Stimulated activated CD8-positive, alpha-beta memory T cell treated with anti-CD3 and anti-CD28 coated beads, Interleukin-4, amount 100 ng/mL, for 48 hours (primary cell): ENCODE results near the gene HTR3E.
"Not testable (repeated sequence)": the region's sequence is repeated elsewhere in the genome, so short reads cannot be mapped to it uniquely, and the experiment has no call there.

Experiments used
- DNase-seq: peaks from one replicate; pipeline ENCODE4 v3.0.0-alpha.2; 2020

HTR3E gene

DNA sequence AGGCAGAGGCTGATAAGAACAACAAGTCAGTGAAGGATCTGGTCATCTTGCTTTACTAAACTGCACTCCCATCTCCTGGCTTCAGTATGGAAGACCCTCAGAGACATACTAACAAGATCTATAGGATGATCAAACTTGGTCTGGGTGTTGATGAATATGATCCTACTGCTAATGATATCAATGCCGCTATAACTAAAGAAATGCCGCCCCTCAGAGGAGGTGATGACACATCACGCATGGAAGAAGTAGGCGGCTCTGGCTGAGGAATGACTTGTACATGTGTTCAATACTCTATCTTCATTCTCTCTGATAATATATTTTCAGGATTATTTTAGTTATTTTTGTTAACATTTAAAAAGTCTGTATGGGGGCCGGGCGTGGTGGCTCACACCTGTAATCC lies 20.8 kb downstream of the HTR3E start:
- DNase-seq, result no peak

DNA sequence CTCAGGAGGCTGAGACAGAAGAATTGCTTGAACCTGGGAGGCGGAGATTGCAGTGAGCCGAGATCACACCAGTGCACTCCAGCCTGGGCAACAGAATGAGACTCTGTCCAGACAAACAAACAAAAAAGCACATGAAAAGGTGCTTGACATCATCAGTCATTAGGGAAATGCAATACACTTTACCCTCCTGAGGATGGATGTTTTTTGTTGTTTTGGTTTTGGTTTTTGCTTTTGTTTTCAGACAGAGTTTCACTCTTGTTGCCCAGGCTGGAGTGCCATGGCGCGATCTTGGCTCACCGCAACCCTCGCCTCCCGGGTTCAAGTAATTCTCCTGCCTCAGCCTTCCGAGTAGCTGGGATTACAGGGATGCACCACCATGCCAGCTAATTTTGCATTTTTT lies 24.2 kb downstream of the HTR3E start:
- not testable (repeated sequence) for DNase-seq

DNA sequence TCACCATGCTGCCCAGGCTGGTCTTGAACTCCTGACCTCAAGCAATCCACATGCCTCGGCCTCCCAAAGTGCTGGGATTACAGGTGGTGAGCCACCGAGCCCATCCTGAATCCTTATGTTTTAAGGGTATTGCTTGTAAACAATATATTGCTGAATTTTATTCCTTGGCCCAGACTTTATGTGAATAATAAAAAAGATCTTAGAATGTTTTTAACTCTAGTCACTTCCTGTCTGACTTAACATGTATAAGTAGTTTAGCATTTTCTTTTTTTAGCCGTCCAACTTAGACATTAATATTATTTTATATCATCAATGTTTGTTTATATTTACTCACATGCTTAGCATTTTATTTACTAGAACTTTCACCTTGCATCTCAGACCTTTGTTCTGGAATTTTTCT lies 29.1 kb downstream of the HTR3E start:
- no peak for DNase-seq

DNA sequence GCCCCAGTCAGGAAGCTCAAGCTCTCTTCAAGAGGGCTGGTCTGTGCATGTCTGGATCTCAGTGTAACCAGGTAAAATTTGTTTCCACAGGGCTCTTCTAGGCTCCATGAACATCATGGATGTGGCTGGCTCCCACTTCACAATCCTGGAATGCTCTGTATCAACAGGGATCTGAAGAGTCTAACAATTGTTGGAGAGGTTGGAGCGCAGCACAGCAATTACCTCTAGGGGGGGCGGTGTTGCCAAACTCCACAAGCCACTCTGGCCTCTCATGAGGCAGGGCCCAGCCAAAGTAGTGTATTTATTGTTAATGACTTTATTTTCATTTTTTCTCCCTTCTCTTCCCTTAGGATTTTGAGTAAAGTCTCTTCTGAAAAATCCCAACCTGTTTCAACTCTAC lies 32.1 kb downstream of the HTR3E start:
- no peak for DNase-seq

DNA sequence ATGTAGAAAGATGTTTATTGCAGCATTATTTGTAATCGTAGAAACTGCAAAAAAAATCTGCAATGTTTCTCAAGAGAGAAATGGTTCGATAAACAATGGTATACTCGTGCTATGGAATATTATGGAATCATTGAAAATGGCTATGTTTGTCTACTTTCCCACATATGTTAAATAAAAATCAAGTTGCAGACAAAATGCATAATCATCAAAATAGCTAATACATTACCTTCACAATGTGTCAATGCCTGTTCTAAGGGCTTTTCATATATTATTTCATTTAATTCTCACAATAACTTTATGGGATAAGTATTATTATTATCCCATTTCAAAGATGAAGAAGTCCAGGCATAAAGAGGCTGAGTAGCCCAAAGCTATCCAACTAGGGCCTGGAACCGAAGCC lies 36.1 kb downstream of the HTR3E start:
- DNase-seq, result no peak

DNA sequence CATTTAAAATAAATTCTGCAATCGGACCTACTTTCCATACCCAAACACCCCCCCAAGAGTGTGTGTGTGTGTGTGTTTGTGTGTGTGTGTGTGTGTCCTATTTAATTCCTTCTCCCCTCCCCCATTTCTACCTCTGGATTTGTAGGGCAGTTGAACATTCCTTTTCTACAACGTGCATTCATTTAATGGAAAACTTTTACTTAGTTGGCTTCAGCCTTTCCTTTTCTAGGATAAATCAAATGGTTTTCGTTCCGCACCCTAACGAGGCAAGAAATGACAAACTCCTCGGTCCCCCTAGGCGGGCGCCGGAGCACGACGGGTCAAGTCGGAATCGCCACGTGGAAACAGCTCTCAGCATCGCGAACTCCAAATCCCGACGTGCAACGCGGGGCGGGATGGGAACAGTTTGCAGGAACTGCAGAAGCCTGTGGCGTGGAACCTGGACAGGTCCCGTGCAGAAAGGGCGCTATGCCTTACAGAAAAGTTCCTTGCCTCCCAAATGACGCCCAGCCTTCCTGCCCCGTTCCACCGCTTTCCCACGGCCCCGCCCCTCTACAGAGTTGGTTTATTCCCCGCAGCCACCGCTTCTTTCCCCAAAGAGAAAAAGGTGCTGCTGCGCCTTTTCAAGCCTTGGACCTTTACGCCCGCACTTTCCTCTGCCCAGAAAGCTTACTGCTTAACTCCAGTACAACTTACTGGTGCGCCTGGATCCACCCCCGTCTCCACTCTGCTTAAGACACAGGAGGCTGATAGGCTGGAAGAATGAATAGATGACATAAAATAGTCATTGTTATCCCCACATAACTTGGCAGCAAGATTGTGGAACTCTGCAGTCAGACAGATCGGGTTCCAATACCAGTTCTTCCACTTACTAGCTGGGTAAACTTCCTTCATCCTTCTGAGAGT lies 37.2 kb downstream of the HTR3E start:
- peak; percentile 78 for DNase-seq

DNA sequence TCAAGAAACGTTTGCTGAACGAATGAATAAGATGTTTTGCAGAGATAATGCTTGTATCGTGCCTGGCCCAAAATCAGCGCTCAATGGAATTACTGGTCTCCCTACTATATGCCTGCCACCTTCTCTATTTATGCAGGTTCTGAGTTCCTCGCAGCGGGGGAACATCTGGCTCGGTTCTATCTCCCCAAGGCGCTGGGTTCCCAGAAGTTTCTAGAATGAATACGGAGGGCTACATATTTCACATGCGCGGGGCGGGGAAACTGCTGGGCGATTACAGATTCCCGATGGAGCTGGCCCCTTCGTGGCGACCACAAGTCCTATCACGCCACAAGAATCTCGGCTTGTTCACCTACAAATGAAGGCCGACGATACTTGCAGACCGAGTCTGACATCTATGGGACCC lies 37.9 kb downstream of the HTR3E start:
- no peak for DNase-seq

DNA sequence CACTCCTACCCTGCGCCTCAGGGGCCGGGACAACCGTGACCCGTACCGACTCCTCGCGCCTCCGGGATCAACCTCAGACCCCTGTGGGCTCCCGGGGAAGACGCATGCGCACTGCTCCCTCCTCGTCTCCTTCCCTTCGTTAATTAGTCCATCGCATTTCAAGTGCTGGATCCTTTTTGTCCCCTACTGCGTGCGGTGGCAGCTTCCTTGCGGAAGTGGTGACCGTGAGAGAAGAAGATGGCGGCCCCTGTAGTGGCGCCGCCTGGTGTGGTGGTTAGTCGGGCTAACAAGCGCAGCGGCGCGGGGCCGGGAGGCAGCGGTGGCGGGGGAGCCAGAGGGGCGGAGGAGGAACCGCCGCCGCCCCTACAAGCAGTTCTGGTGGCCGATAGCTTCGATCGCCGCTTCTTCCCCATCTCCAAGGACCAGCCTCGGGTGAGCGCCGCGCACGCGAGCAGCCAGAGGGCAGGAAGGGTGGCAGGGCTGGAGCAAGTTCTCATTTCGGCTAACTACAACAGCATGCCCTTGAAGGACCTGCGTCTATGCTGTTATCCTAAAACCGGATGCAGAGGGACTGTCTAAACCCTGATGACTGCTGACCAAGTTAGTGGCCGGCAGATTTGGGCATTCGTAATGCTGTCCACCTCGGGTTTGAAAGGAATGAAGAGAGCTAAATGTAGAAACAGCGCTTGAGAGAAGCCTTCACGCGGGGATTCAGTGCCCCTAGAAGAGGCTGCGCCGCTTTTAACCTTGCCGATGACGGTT lies 38.5 kb downstream of the HTR3E start, which contains the start of gene EIF2B5:
Gene EIF2B5 (plus strand): TSS at position 210 of the 762 bp plus-strand sequence. CDS start 28 bp downstream, at position 238.
- peak; percentile 92 for DNase-seq

DNA sequence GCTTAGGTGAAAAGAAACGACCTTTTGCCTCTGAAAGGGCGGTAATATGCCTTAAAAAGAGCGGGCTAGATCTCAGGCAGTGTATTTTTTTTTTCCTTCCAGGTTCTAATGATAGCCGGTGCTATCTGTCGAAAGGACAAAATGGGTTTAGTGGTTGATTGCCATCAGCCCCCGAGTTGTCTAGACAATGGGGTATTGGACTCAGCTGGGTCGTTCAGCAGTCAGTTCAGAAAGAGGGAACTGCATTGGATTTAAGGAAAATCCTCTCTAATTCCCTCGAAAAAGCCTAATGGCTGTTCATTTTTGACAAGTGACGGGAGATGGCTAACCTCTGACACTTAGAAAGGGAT lies 39.0 kb downstream of the HTR3E start:
- no peak for DNase-seq

DNA sequence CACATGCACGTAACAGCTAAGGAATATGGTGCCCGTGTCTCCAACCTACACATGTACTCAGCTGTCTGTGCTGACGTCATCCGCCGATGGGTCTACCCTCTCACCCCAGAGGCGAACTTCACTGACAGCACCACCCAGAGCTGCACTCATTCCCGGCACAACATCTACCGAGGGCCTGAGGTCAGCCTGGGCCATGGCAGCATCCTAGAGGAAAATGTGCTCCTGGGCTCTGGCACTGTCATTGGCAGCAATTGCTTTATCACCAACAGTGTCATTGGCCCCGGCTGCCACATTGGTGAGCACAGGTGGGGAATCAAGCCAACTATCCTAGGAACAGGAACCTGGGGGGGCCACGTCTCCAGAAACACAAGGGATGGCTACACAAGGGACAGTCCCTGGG lies 43.6 kb downstream of the HTR3E start:
- DNase-seq, result no peak

DNA sequence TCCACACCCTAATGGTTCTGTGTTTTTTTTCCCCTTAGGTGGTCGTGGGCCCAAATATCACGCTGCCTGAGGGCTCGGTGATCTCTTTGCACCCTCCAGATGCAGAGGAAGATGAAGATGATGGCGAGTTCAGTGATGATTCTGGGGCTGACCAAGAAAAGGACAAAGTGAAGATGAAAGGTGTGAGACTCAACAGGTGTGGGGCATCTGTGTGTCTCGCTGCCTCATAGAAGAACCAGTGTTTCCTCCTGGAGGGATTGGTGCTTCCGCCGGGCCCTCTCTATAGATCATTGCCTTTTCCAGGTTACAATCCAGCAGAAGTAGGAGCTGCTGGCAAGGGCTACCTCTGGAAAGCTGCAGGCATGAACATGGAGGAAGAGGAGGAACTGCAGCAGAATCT lies 45.3 kb downstream of the HTR3E start:
- no peak for DNase-seq

DNA sequence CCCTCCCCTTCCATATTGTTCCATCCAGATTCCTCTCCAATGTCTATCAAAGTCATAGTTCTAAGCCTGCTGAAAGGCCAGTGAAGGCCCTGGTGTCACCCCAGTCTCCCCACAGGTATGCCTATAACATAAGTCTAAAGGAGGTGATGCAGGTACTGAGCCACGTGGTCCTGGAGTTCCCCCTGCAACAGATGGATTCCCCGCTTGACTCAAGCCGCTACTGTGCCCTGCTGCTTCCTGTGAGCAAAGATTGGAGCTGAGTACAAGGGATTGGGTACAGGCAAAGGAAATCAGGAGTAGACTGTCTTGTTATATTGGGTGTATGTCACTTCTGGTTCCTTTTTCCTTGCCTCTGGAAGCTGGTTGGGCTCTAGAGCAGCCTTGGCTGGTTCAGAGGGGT lies 46.5 kb downstream of the HTR3E start:
- no peak for DNase-seq

DNA sequence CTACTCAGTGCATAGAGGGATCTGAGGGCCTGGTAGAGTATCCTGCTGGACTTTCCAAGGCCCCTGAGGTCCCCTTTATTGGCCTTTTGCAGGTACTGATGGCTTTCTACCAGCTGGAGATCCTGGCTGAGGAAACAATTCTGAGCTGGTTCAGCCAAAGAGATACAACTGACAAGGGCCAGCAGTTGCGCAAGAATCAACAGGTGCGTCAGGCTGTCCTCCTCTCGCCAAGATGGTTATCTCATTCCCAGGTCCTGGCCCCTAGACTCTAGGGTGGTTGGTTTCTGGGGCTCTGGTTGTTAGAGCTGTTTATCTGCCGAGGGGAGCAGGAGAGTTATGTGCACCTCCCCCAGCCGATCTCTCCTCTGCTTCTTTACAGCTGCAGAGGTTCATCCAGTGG lies 47.6 kb downstream of the HTR3E start:
- DNase-seq, result no peak

DNA sequence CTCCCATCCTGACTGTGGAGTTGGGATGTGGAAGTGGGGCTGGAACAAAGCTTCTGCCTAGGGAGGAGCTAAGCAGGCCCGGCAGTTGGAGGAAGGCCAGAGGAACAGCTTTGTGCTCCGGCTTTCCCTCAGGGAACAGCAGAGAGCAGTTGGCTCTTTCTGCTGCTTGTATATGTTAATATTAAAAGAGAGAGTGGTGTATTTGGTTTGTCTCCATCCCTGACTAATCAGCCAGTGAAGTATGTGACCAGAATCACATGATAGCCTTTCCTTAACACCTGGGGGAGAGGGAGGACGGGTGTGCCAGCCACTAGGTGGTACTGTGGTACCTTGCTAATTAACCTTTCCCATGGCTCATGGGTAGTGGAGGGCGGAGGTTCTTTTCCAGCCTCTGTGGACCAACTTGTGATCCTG lies 48.3 kb downstream of the HTR3E start:
- peak; percentile 36 for DNase-seq

DNA sequence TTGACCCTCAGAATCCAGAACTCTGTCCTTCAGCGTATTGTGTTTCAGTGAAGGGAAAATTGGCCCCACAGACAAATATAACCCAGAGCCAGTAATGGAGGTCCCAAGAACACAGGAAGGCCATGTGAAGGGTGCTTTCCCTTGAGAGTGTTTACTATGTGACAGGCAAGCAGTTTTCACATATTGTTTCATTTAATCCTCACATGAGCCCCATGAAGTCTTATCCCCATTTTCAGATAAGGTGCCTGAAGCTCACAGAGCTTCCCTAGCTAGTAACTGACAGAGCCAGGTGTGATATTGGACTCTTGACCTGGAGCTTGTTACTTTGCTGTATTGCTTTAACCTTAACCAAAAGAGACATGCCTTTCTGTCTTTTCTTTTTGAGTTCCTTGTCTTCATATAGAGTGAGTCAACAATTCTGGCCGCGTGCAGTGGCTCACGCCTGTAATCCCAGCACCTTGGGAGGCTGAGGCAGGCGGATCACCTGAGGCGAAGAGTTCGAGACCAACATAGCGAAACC lies 48.9 kb downstream of the HTR3E start:
- DNase-seq, result no peak

DNA sequence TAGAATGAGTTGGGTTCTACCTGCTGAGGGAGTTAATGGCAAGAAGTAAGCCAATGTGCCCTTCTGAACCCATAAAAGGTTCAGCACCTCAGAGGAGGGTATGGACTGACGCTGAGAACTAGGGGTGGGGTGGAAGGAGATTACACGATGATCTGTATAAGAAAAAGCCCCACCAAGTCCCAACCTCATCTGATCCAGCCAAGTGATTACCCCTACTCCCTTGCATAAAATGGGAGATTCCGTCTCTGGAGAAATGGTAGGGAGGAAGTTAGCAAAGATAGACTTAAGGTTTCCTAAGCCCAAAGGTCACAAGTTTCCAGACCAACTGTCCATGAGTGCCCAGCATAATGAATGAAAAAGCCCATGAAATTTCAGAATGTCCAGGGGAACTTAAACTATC lies 51.2 kb downstream of the HTR3E start:
- DNase-seq, result no peak

DNA sequence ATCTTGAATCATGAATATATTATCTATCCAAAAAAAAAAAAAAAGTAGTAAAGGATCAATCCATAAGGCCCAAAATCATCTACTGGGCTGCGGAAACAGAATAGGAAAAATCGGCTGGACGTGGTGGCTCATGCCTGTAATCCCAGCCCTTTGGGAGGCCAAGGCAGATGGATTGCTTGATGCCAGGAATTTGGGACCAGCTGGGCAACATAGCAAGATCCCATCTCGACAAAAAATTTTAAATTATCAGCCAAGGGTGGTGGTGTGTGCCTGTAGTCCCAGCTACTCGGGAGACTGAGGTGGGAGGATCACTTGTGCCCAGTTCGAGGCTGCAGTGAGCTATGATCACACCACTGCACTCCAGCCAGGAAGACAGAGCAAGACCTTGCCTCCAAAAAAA lies 52.3 kb downstream of the HTR3E start:
- no peak for DNase-seq

DNA sequence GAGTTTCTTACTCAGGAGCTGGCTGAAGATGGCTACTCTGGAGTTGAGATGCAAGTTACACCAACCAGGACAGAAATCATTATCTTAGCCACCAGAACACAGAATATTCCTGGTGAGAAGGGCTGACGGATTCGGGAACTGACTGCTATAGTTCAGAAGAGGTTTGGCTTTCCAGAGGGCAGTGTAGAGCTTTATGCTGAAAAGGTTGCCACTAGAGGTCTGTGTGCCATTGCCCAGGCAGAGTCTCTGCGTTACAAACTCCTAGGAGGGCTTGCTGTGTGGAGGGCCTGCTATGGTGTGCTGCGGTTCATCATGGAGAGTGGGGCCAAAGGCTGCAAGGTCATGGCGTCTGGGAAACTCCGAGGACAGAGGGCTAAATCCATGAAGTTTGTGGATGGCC lies 52.9 kb downstream of the HTR3E start:
- not testable (repeated sequence) for DNase-seq

DNA sequence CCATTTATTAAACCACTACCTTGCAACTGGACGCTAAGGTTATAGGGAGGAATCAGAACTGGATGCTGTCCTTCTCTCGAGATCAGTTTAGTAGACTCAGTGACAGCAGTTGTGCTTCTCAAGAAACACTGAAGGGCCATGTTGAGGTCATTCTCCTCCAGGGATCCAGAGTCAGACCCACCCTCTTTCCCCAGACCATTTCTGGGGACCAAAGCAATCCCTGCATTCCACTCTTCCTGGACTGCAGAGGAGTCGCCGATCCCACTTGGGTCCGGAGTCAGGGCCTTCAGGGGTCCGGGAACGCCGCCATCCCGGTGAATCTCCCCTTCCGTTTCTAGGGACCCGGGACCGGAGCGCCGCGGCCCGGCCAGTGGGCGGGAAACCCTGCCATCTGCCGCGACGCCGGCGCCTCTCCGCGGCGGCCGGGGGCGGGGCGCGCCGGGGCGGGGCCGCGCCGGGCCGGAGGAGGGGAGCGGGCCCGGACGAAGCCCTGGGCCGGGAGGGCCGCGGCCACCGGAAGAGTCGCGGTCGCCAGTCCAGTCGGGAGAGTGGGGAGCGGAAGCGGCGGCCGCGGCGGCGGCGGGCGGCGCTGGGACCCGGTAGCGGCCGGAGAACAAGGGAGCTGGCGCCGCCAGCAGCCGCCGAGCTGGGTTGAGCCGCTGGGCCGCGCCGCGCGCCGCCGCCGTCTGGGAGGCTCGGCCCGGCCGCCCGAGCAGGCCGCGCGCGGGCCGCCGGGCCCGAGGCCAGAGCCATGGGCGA lies 58.2 kb downstream of the HTR3E start, which contains the start of gene DVL3:
Gene DVL3 (plus strand): TSS at position 493 of the 759 bp plus-strand sequence. CDS start 259 bp downstream, at position 752.
- peak; percentile 56 for DNase-seq

DNA sequence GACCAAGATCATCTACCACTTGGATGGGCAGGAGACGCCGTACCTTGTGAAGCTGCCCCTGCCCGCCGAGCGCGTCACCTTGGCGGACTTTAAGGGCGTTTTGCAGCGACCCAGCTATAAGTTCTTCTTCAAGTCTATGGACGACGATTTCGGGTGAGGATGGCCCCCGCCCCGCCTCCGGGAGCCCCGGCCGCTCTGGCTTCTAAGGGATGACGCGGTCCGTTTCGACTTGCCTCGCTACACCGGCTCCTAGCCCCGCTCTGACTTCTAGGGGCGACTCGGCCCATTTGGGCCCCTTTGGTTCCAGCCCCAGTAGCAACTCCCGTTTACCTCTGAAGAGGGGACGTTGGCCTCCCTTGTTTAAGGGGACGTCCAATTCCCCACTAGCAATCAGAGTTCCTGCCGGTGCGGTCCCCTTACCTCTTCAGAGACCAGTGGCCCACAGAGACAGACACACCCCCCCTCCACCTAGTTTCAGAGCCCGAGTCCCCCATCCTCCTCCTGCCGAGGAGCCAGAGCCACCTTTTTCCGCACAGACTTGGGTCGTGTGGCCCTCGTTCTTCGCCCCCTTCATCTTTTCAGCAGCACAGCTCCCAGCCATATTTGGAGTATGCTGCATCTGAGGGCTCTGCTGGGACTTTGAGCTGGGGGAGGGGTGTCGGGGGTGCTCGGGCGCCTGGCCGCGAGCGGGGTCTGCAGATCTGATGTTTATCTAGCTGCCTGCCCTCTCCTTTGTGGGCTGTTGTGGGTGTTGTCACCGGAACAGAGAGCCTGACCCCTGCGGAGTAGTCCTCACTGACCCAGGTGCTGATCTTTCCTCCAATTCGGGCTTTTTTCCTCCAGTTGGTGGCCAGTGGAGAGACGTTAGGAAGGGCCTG lies 59.0 kb downstream of the HTR3E start:
- DNase-seq, result peak; percentile 73

DNA sequence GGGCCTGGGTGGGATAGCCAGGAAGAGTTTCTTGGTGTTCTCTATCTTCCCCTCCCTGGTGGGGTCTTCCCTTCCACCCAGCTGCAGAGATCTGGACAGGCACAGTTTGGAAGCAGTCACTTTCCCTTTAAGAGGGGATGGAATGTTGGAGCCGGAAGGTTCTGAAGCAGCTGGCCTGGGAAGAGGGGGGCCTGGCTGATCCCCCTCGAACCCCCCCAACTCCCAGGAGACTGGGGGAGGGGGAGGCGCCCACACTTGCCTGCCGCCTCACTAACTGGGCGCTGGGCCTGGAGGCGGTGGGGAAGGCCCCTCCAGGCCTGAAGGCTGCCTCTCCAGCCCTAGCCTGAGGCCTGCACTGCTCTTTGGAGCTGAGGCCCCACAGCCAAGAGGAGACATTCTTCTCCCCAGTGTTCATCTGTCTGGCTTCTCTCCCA lies 59.7 kb downstream of the HTR3E start:
- DNase-seq, result no peak
